HEK293 (cell line): Measurements from ENCODE around the gene AKT1.
A peak's percentile ranks its signal among the peaks of the same experiment; 100 is the strongest.

Experiments
- ATF2 ChIP-seq: fragments of 450-650 bp; formaldehyde crosslinking; IDR thresholded peaks from 2 replicates; pipeline ENCODE4 v1.5.1; 2016; ENCODE audit warnings: missing biosample characterization, missing genetic modification characterization, low read depth
- KLF1 ChIP-seq: fragments of 450-650 bp; formaldehyde crosslinking; IDR thresholded peaks from 2 replicates; pipeline ENCODE4 v1.5.1; 2016; ENCODE audit warnings: missing biosample characterization, missing genetic modification characterization
- KLF7 ChIP-seq: fragments of 450-650 bp; formaldehyde crosslinking; IDR thresholded peaks from 2 replicates; pipeline ENCODE4 v1.5.1; 2016; ENCODE audit warnings: missing biosample characterization, missing genetic modification characterization, borderline replicate concordance
- PRDM1 ChIP-seq: fragments of 450-650 bp; formaldehyde crosslinking; IDR thresholded peaks from 2 replicates; pipeline ENCODE4; 2016; ENCODE audit warnings: missing biosample characterization, missing genetic modification characterization
- SETDB1 ChIP-seq: IDR thresholded peaks from one replicate; pipeline ENCODE4 v1.6.1; 2017; ENCODE audit warnings: mild to moderate bottlenecking, low read length, moderate library complexity, mixed read lengths; ENCODE audit not compliant: insufficient read length
- TCF7L2 ChIP-seq: IDR thresholded peaks from 2 replicates; pipeline ENCODE4 v1.6.1; 2011; ENCODE audit warnings: low read depth, mild to moderate bottlenecking, inconsistent platforms, low read length, moderate library complexity, borderline replicate concordance
- ZBTB49 ChIP-seq: fragments of 450-650 bp; formaldehyde crosslinking; IDR thresholded peaks from 2 replicates; pipeline ENCODE4 v1.5.1; 2016; ENCODE audit warnings: missing biosample characterization, missing genetic modification characterization, low read depth
- ZBTB6 ChIP-seq: fragments of 450-650 bp; formaldehyde crosslinking; IDR thresholded peaks from 2 replicates; pipeline ENCODE4 v1.5.1; 2017; ENCODE audit warnings: missing biosample characterization, missing genetic modification characterization
- ZFP37 ChIP-seq: fragments of 450-650 bp; formaldehyde crosslinking; IDR thresholded peaks from 2 replicates; pipeline ENCODE4 v1.5.1; 2016; ENCODE audit warnings: missing biosample characterization, missing genetic modification characterization
- ZNF138 ChIP-seq: fragments of 450-650 bp; formaldehyde crosslinking; IDR thresholded peaks from 2 replicates; pipeline ENCODE4 v1.5.1; 2016; ENCODE audit warnings: missing biosample characterization, missing genetic modification characterization, borderline replicate concordance
- ZNF184 ChIP-seq: fragments of 450-650 bp; IDR thresholded peaks from 2 replicates; pipeline ENCODE4 v1.5.1; 2018; ENCODE audit warnings: missing biosample characterization, mild to moderate bottlenecking, missing genetic modification characterization
- ZNF2 ChIP-seq: fragments of 450-650 bp; formaldehyde crosslinking; IDR thresholded peaks from 2 replicates; pipeline ENCODE4 v1.5.1; 2016; ENCODE audit warnings: missing biosample characterization, missing genetic modification characterization
- ZNF214 ChIP-seq: fragments of 450-650 bp; formaldehyde crosslinking; IDR thresholded peaks from 2 replicates; pipeline ENCODE4 v1.5.1; 2017; ENCODE audit warnings: missing biosample characterization, mild to moderate bottlenecking, missing genetic modification characterization, borderline replicate concordance
- ZNF324 ChIP-seq: fragments of 450-650 bp; formaldehyde crosslinking; IDR thresholded peaks from 2 replicates; pipeline ENCODE4 v1.5.1; 2016; ENCODE audit warnings: missing biosample characterization, missing genetic modification characterization
- ZNF341 ChIP-seq: fragments of 450-650 bp; formaldehyde crosslinking; IDR thresholded peaks from 2 replicates; pipeline ENCODE4; 2016; ENCODE audit warnings: low read depth, missing biosample characterization, missing genetic modification characterization
- ZNF416 ChIP-seq: fragments of 450-650 bp; formaldehyde crosslinking; IDR thresholded peaks from 2 replicates; pipeline ENCODE4 v1.5.1; 2016; ENCODE audit warnings: missing biosample characterization, missing genetic modification characterization
- ZNF423 ChIP-seq: fragments of 450-650 bp; formaldehyde crosslinking; IDR thresholded peaks from 2 replicates; pipeline ENCODE4 v1.5.1; 2016; ENCODE audit warnings: missing biosample characterization, missing genetic modification characterization
- ZNF473 ChIP-seq: fragments of 450-650 bp; formaldehyde crosslinking; IDR thresholded peaks from 2 replicates; pipeline ENCODE4 v1.5.1; 2017; ENCODE audit warnings: missing biosample characterization, missing genetic modification characterization
- ZNF510 ChIP-seq: fragments of 450-650 bp; formaldehyde crosslinking; IDR thresholded peaks from 2 replicates; pipeline ENCODE4 v1.5.1; 2018; ENCODE audit warnings: mild to moderate bottlenecking, missing genetic modification characterization, missing biosample characterization; ENCODE audit not compliant: insufficient replicate concordance
- ZNF513 ChIP-seq: fragments of 450-650 bp; IDR thresholded peaks from 2 replicates; pipeline ENCODE4 v1.5.1; 2018; ENCODE audit warnings: missing biosample characterization, missing genetic modification characterization
- ZNF529 ChIP-seq: fragments of 450-650 bp; formaldehyde crosslinking; IDR thresholded peaks from 2 replicates; pipeline ENCODE4 v1.5.1; 2017; ENCODE audit warnings: missing genetic modification characterization, missing biosample characterization; ENCODE audit not compliant: insufficient replicate concordance
- ZNF560 ChIP-seq: fragments of 450-650 bp; formaldehyde crosslinking; IDR thresholded peaks from 2 replicates; pipeline ENCODE4 v1.5.1; 2017; ENCODE audit warnings: missing biosample characterization, missing genetic modification characterization, borderline replicate concordance
- ZNF585B ChIP-seq: fragments of 450-650 bp; formaldehyde crosslinking; IDR thresholded peaks from 2 replicates; pipeline ENCODE4 v1.5.1; 2016; ENCODE audit warnings: missing biosample characterization, missing genetic modification characterization
- ZNF624 ChIP-seq: fragments of 450-650 bp; formaldehyde crosslinking; IDR thresholded peaks from 2 replicates; pipeline ENCODE4 v1.5.1; 2017; ENCODE audit warnings: missing biosample characterization, missing genetic modification characterization
- ZNF747 ChIP-seq: fragments of 450-650 bp; formaldehyde crosslinking; IDR thresholded peaks from 2 replicates; pipeline ENCODE4 v1.5.1; 2016; ENCODE audit warnings: missing biosample characterization, missing genetic modification characterization
- TF ChIP-seq, protein P1 (sequence below): IDR thresholded peaks from 2 replicates; pipeline ENCODE4 v1.6.1; 2011; ENCODE audit warnings: mild to moderate bottlenecking, low read depth, low read length, borderline replicate concordance
- TF ChIP-seq, protein P2 (sequence below): fragments of 450-650 bp; formaldehyde crosslinking; conservative IDR thresholded peaks from 2 replicates; pipeline ENCODE4 v1.5.1; 2016; ENCODE audit warnings: low read depth, missing biosample characterization, missing genetic modification characterization

Gene AKT1

DNA sequence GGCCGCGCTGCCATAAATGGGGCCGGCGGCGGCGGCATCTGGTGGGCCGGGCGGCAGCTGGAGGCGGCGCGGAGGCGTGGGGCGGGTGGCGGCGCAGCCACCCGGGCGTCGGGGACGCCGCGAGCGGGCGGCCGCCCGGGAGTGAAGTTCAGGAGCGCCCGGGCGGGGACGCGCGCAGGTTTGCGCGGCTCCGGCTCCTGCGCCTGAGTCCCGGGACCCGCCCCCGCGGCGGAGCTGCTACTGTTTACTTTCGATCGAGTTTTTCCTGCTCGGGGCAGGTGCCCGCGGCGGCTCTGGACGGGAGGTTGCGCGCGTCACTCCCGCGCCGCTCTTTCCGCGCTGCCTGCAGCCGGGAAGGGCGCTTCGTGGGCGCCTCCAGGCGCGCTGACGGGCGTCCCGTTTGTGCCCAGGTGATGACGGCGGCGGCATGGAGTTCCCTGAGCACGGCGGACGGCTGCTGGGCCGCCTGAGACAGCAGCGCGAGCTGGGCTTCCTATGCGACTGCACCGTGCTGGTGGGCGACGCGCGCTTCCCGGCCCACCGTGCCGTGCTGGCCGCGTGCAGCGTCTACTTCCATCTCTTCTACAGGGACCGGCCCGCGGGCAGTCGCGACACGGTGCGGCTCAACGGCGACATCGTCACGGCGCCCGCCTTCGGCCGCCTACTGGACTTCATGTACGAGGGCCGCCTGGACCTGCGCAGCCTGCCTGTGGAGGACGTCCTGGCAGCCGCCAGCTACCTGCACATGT, 5.4 kb upstream of the AKT1 start, which contains the start of gene ZBTB42 (continued):
- TF ChIP-seq, protein P1, sequence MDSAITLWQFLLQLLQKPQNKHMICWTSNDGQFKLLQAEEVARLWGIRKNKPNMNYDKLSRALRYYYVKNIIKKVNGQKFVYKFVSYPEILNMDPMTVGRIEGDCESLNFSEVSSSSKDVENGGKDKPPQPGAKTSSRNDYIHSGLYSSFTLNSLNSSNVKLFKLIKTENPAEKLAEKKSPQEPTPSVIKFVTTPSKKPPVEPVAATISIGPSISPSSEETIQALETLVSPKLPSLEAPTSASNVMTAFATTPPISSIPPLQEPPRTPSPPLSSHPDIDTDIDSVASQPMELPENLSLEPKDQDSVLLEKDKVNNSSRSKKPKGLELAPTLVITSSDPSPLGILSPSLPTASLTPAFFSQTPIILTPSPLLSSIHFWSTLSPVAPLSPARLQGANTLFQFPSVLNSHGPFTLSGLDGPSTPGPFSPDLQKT, result no peak
- TF ChIP-seq TCF7L2 (no peak), ZNF747 (tag by site-specific recombination) (no peak), ZNF341 (tag by site-specific recombination) (0 out of 2 replicates have a peak, but pooled peaks have one; percentile 13), ZNF585B (tag by site-specific recombination) (no peak), ZNF184 (tag by site-specific recombination) (no peak), ZNF510 (tag by site-specific recombination) (no peak), ZBTB49 (tag by site-specific recombination) (no peak), ZNF529 (tag by site-specific recombination) (no peak), ZNF473 (tag by site-specific recombination) (no peak), KLF7 (no peak), ZBTB6 (peak; percentile 91), ZNF138 (tag by site-specific recombination) (no peak), ZNF214 (tag by site-specific recombination) (no peak), ZNF2 (tag by site-specific recombination) (0 out of 2 replicates have a peak, but pooled peaks have one; percentile 23), ZNF416 (tag by site-specific recombination) (no peak), ZNF624 (no peak), PRDM1 (no peak), ZNF513 (tag by site-specific recombination) (no peak), ZNF560 (tag by site-specific recombination) (no peak), KLF1 (tag by site-specific recombination) (no peak), SETDB1 (no peak), ZNF423 (tag by site-specific recombination) (no peak), ZNF324 (tag by site-specific recombination) (no peak), ZFP37 (tag by site-specific recombination) (no peak), ATF2 (tag by site-specific recombination) (no peak)
- TF ChIP-seq, protein P2, sequence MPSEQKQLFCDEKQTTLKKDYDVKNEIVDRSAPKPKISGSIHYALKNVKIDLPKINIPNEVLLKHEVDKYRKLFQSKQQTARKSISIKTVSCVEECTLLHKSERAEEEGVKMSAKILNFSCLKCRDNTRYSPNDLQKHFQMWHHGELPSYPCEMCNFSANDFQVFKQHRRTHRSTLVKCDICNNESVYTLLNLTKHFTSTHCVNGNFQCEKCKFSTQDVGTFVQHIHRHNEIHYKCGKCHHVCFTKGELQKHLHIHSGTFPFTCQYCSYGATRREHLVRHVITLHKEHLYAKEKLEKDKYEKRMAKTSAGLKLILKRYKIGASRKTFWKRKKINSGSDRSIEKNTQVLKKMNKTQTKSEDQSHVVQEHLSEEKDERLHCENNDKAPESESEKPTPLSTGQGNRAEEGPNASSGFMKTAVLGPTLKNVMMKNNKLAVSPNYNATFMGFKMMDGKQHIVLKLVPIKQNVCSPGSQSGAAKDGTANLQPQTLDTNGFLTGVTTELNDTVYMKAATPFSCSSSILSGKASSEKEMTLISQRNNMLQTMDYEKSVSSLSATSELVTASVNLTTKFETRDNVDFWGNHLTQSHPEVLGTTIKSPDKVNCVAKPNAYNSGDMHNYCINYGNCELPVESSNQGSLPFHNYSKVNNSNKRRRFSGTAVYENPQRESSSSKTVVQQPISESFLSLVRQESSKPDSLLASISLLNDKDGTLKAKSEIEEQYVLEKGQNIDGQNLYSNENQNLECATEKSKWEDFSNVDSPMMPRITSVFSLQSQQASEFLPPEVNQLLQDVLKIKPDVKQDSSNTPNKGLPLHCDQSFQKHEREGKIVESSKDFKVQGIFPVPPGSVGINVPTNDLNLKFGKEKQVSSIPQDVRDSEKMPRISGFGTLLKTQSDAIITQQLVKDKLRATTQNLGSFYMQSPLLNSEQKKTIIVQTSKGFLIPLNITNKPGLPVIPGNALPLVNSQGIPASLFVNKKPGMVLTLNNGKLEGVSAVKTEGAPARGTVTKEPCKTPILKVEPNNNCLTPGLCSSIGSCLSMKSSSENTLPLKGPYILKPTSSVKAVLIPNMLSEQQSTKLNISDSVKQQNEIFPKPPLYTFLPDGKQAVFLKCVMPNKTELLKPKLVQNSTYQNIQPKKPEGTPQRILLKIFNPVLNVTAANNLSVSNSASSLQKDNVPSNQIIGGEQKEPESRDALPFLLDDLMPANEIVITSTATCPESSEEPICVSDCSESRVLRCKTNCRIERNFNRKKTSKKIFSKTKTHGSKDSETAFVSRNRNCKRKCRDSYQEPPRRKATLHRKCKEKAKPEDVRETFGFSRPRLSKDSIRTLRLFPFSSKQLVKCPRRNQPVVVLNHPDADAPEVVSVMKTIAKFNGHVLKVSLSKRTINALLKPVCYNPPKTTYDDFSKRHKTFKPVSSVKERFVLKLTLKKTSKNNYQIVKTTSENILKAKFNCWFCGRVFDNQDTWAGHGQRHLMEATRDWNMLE, result no peak
